ENCODE data around the gene MYOZ3. TPM values are rescaled to one million over a fixed set of nuclear protein-coding genes. Genes with fewer than 3 reads are reported as not detected.

The MYOZ3 gene
- polyA plus RNA-seq, 1 donor from 2014 or later: not detected

- Histone ChIP-seq H3F3A (ENCODE audit: insufficient read depth, low read length, poor library complexity, severe bottlenecking) (no peaks in the 10 kb centered on the region), H3K79me2 (replicated peaks; ENCODE audit: insufficient read depth, low read length) (no peaks in the 10 kb centered on the region), H4K20me1 (ENCODE audit: insufficient read depth) (no peaks in the 10 kb centered on the region), H3K4me3 (ENCODE audit: low read length) (no peak overlapping the region), H3K36me3 (ENCODE audit: insufficient read depth, low read length) (no peaks in the 10 kb centered on the region), H3K9me2 (ENCODE audit: insufficient read depth, low read length) (no peaks in the 10 kb centered on the region), H2AFZ (ENCODE audit: low read depth, low read length) (no peak overlapping the region), H3K9me3 (ENCODE audit: low read length) (no peaks in the 10 kb centered on the region), H3K27ac (ENCODE audit: low read length) (no peak overlapping the region), H3K4me2 (ENCODE audit: low read length) (no peak overlapping the region), H3K27me3 (ENCODE audit: insufficient read depth, low read depth, low read length) (no peaks in the 10 kb centered on the region), H3K9ac (ENCODE audit: low read length) (no peak overlapping the region)
- no peak for TF ChIP-seq TAF1 (IDR thresholded peaks at IDR 0.05; ENCODE audit: low read depth)
- no peak for TF ChIP-seq POLR2AphosphoS5 (IDR thresholded peaks at IDR 0.05)
- TF ChIP-seq MXI1 (conservative IDR thresholded peaks at IDR 0.05; ENCODE audit: poor library complexity, severe bottlenecking): no peak
- TF ChIP-seq EZH2 (IDR thresholded peaks at IDR 0.05; ENCODE audit: borderline replicate concordance, insufficient read depth, low read length, poor library complexity, severe bottlenecking): no peak
- TF ChIP-seq SMC3 (conservative IDR thresholded peaks at IDR 0.05; ENCODE audit: poor library complexity): no peak
- TF ChIP-seq RAD21 (conservative IDR thresholded peaks at IDR 0.05): no peak
- TF ChIP-seq CTCF (IDR thresholded peaks at IDR 0.05; ENCODE audit: poor library complexity, severe bottlenecking): no peak
- no peak for TF ChIP-seq EP300 (conservative IDR thresholded peaks at IDR 0.05; ENCODE audit: poor library complexity, severe bottlenecking)
- TF ChIP-seq REST (IDR thresholded peaks at IDR 0.05; ENCODE audit: borderline replicate concordance): no peak
Observed at GRCh38 chr5:150614661-150615060, 46.4 kb upstream of the MYOZ3 start.

GRCh38 chr5:150615141-150615699, 45.8 kb upstream of the MYOZ3 start:
- Histone ChIP-seq H4K20me1 (ENCODE audit: insufficient read depth) (no peaks in the 10 kb centered on the region), H3K4me2 (ENCODE audit: low read length) (no peak overlapping the region), H3K9ac (ENCODE audit: low read length) (no peak overlapping the region), H3K4me3 (ENCODE audit: low read length) (no peak overlapping the region), H3K9me2 (ENCODE audit: insufficient read depth, low read length) (no peaks in the 10 kb centered on the region), H3K79me2 (replicated peaks; ENCODE audit: insufficient read depth, low read length) (no peaks in the 10 kb centered on the region), H3K27ac (ENCODE audit: low read length) (no peak overlapping the region), H3K36me3 (ENCODE audit: insufficient read depth, low read length) (no peaks in the 10 kb centered on the region), H2AFZ (ENCODE audit: low read depth, low read length) (no peak overlapping the region), H3F3A (ENCODE audit: insufficient read depth, low read length, poor library complexity, severe bottlenecking) (no peaks in the 10 kb centered on the region), H3K27me3 (ENCODE audit: insufficient read depth, low read depth, low read length) (no peaks in the 10 kb centered on the region), H3K9me3 (ENCODE audit: low read length) (no peaks in the 10 kb centered on the region)
- TF ChIP-seq EZH2 (IDR thresholded peaks at IDR 0.05; ENCODE audit: borderline replicate concordance, insufficient read depth, low read length, poor library complexity, severe bottlenecking): no peak
- TF ChIP-seq TAF1 (IDR thresholded peaks at IDR 0.05; ENCODE audit: low read depth): no peak
- TF ChIP-seq REST (IDR thresholded peaks at IDR 0.05; ENCODE audit: borderline replicate concordance): no peak
- TF ChIP-seq SMC3 (conservative IDR thresholded peaks at IDR 0.05; ENCODE audit: poor library complexity): no peak
